Neutrophil (primary cell): ENCODE results near the gene ZNF181.
"Not testable (repeated sequence)": the region's sequence is repeated elsewhere in the genome, so short reads cannot be mapped to it uniquely, and the experiment has no call there.

ENCODE experiments used
- H3K27ac ChIP-seq: fragments of 200-600 bp; sonication (generic); 2 replicates; pipeline ENCODE4 v1.5.1; 2016; ENCODE audit warnings: mild to moderate bottlenecking, moderate library complexity
- H3K27me3 ChIP-seq: fragments of 200-600 bp; sonication (generic); 2 replicates; pipeline ENCODE4 v1.6.0; 2016; ENCODE audit warnings: mild to moderate bottlenecking
- H3K36me3 ChIP-seq: fragments of 200-600 bp; sonication (generic); 2 replicates; pipeline ENCODE4 v1.5.1; 2017
- H3K4me1 ChIP-seq, 2 experiments: fragments of 200-600 bp in 1 of 2; sonication (generic) in 1 of 2; 1 replicate in 1 of 2; 2 replicates in 1 of 2; pipeline versions ENCODE4 v1.5.1 to v1.6.1; 2013 to 2016; ENCODE audit warnings: low read depth in 1 of 2, low read length in 1 of 2, mild to moderate bottlenecking in 1 of 2, moderate library complexity in 1 of 2; ENCODE audit not compliant: control insufficient read depth in 1 of 2, insufficient read depth in 1 of 2
- H3K4me3 ChIP-seq, 2 experiments: fragments of 200-600 bp in 1 of 2; sonication (generic) in 1 of 2; 1 replicate in 1 of 2; 2 replicates in 1 of 2; pipeline ENCODE4 v1.5.1; 2013 to 2016; ENCODE audit warnings: low read depth in 1 of 2, low read length in 1 of 2, mild to moderate bottlenecking in 1 of 2, moderate library complexity in 1 of 2
- H3K9me3 ChIP-seq: fragments of 200-600 bp; sonication (generic); 2 replicates; pipeline ENCODE4 v1.5.1; 2016
- TF ChIP-seq, protein P1 (sequence below): fragments of 200-600 bp; sonication (generic); IDR thresholded peaks from 2 replicates; pipeline ENCODE4 v1.5.1; 2016; ENCODE audit warnings: antibody characterized with exemption

The ZNF181 gene

GRCh38 chr19:34733746-34734536 is at the start of gene ZNF181:
ZNF181 (plus strand) TSS chr19:34734243; CDS start chr19:34735038, 795 bp downstream.
- peak within 1 kb of the TSS; percentile 74 to 89 for H3K4me3 ChIP-seq
- TF ChIP-seq, protein P1, sequence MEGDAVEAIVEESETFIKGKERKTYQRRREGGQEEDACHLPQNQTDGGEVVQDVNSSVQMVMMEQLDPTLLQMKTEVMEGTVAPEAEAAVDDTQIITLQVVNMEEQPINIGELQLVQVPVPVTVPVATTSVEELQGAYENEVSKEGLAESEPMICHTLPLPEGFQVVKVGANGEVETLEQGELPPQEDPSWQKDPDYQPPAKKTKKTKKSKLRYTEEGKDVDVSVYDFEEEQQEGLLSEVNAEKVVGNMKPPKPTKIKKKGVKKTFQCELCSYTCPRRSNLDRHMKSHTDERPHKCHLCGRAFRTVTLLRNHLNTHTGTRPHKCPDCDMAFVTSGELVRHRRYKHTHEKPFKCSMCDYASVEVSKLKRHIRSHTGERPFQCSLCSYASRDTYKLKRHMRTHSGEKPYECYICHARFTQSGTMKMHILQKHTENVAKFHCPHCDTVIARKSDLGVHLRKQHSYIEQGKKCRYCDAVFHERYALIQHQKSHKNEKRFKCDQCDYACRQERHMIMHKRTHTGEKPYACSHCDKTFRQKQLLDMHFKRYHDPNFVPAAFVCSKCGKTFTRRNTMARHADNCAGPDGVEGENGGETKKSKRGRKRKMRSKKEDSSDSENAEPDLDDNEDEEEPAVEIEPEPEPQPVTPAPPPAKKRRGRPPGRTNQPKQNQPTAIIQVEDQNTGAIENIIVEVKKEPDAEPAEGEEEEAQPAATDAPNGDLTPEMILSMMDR: no peak
- no peaks in the 10 kb centered on the region for H3K9me3 ChIP-seq
- H3K27ac ChIP-seq: peak within 1 kb of the TSS; percentile 71
- H3K4me1 ChIP-seq: peaks cover 14 to 16% of the 10 kb centered on the region in 2 experiments
- H3K27me3 ChIP-seq: no peaks in the 10 kb centered on the region
- H3K36me3 ChIP-seq: peaks cover 4% of the 10 kb centered on the region

DNA sequence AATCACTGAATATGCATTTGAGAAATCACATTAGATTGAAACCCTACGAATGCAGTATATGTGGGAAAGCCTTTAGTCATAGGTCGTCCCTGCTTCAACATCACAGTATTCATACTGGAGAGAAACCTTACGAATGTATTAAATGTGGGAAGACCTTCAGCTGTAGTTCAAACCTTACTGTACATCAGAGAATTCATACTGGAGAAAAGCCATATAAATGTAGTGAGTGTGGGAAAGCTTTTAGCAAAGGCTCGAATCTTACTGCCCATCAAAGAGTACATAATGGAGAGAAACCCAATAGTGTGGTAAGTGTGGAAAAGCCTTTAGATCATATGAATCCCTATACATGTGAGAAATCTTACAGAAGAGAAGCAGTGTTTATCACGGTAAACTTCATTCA is 48.8 kb upstream of the ZNF181 start:
- H3K27ac ChIP-seq, H3K4me3 ChIP-seq, H3K27me3 ChIP-seq, H3K4me1 ChIP-seq: not testable (repeated sequence)
- Histone ChIP-seq H3K36me3 (peaks cover 14% of the 10 kb centered on the region), H3K9me3 (peaks cover 28% of the 10 kb centered on the region)

- TF ChIP-seq, protein P1: no peak
- H3K4me1 ChIP-seq: no peaks in the 10 kb centered on the region
- peaks cover 18% of the 10 kb centered on the region for H3K9me3 ChIP-seq
- no peak overlapping the region for H3K27ac ChIP-seq
- H3K4me3 ChIP-seq: no peak overlapping the region
- peaks cover 6% of the 10 kb centered on the region for H3K27me3 ChIP-seq
- peaks cover 14% of the 10 kb centered on the region for H3K36me3 ChIP-seq
Measured at GRCh38 chr19:34686455-34686854, 47.6 kb upstream of the ZNF181 start.

- H3K9me3 ChIP-seq: peaks cover 11% of the 10 kb centered on the region
- peaks cover 14% of the 10 kb centered on the region for H3K36me3 ChIP-seq
- peaks cover 6% of the 10 kb centered on the region for H3K27me3 ChIP-seq
- no peaks in the 10 kb centered on the region for H3K4me1 ChIP-seq
- no peak overlapping the region for H3K27ac ChIP-seq
- TF ChIP-seq, protein P1: no peak
- H3K4me3 ChIP-seq: no peak overlapping the region
Measured at GRCh38 chr19:34687348-34687747, 46.7 kb upstream of the ZNF181 start.

DNA sequence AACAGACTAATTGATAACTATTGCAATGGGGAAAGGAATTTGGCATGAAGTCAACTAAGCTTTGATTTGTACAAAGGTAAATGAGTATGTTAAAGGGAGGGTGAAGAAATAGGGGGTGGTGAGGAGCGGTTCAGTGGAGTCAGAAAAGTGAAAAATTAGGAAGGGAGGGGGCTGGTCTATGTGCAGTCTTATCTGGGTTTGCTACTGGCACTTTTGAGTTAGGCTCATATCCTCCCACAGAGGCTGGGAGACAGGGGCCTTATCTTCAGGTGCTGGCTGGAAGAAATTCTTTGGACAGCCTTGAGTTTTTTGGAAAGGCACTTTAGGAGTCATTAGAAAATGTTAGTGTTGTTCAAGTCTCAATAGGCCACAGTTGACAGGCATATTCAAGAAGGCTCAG is 45.5 kb upstream of the ZNF181 start:
- Histone ChIP-seq H3K4me3 (no peak overlapping the region), H3K27me3 (peaks cover 9% of the 10 kb centered on the region), H3K9me3 (peaks cover 8% of the 10 kb centered on the region), H3K27ac (no peak overlapping the region), H3K36me3 (peaks cover 2% of the 10 kb centered on the region), H3K4me1 (no peaks in the 10 kb centered on the region)
- TF ChIP-seq, protein P1: no peak

DNA sequence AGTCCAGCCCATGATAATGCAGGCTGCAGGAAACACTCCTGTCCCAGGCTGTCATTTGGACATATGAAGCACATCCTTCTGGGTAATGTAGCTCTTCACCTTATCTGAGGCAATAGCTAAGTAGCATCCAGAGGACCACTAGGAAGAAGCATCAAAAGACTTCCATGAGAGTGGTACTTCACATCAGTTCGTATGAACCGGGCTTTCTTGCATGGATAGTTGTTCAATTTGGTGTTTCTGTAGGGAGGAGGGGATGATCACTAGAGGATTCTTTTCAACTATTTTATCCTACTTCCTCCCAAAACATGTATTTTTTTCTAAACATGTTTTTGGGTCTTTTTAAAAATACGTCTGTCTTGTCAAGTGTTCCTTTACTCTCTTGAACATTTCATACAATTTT is 43.7 kb upstream of the ZNF181 start:
- TF ChIP-seq, protein P1: no peak
- H3K36me3 ChIP-seq: no peaks in the 10 kb centered on the region
- H3K9me3 ChIP-seq: peaks cover 6% of the 10 kb centered on the region
- no peak overlapping the region for H3K4me3 ChIP-seq
- no peak overlapping the region for H3K27ac ChIP-seq
- H3K27me3 ChIP-seq: peaks cover 9% of the 10 kb centered on the region
- H3K4me1 ChIP-seq: no peaks in the 10 kb centered on the region
